GM12872 (cell line): ENCODE measurements around the gene GGT6.

ENCODE experiments used
- TF ChIP-seq, protein P1 (sequence below): IDR thresholded peaks from 3 replicates; pipeline ENCODE4 v1.5.1; 2011; ENCODE audit warnings: low read depth, mild to moderate bottlenecking, low read length, moderate library complexity; ENCODE audit not compliant: insufficient read depth

Gene GGT6

DNA sequence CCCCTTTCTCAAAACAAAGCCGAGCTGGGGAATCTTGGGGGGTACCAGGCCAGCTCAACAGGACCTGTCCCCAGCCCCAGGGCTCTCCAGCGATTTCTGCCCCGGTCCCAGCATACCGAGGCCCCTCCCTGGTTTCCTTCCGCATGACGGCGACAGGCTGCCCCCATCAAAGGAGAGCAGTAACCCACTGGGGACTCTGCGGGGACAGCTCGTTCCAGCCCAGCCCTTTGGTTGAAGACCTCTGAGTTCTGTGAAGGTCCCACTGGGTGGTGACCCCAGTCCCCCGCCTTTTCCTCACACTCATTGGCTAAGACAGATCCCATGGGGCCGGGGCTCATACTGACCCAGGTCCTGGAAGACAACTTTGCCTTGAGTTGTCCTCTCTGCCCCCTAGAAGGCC is 28.0 kb upstream of the GGT6 start:
- TF ChIP-seq, protein P1, sequence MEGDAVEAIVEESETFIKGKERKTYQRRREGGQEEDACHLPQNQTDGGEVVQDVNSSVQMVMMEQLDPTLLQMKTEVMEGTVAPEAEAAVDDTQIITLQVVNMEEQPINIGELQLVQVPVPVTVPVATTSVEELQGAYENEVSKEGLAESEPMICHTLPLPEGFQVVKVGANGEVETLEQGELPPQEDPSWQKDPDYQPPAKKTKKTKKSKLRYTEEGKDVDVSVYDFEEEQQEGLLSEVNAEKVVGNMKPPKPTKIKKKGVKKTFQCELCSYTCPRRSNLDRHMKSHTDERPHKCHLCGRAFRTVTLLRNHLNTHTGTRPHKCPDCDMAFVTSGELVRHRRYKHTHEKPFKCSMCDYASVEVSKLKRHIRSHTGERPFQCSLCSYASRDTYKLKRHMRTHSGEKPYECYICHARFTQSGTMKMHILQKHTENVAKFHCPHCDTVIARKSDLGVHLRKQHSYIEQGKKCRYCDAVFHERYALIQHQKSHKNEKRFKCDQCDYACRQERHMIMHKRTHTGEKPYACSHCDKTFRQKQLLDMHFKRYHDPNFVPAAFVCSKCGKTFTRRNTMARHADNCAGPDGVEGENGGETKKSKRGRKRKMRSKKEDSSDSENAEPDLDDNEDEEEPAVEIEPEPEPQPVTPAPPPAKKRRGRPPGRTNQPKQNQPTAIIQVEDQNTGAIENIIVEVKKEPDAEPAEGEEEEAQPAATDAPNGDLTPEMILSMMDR = no peak

DNA sequence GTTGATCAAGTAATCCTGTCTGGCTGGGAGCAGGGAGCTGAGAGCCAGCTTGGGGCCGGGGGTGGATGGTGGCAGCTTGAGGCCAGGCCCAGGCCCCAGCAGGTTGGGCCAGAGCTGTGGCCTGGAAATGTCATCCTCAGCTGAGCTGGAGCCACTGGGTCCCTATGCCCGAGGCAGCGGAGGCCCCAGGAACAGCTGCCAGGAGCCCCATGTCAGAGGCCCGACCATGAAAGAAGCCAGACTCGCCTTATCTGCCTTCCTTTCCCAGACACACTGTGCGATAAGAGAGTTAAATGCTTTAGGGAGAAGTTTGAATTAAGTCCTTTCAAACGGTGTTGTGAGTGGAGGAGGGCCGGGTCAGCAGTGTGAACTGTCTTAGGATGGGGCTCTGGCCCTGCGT is 27.4 kb upstream of the GGT6 start:
- TF ChIP-seq, protein P1 = no peak

DNA sequence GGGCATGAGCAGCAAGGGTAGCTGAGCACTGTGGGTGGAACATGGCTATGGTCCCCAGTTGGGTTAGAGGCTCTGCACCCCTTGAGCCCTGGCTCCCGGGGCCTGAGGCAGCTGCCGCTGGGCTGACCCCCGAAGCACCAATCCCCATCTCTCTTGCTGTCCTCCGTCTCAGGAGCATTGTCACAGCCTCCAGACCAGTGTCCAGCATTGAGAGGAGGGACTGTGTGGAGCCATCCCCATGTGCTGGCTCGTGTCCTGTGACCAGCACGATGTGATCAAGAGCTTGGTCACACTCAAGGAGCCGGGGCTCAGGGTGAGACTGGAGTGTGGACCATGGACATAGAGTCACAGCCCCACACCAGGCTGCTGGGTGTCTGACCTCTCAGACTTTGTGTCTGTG is 26.8 kb upstream of the GGT6 start:
- TF ChIP-seq, protein P1 = no peak

DNA sequence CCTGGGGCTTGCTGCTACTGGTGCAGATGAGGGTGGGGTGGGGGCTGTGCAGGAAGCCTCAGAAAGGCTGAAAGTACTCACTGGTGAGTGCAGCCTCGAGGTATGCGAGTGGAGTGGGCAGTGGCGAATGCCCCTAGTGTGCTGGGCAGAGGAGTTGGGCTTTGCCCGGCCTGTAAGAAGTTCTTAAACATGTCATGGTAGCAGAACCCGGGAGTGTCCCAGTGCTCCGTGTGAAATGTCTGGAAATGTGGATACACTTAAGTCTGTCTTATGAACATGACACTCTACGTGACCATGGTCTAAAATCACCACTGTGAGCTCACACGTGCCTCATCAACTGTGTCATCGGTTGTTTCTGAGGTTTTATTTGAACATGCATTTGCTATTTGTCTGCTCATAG is 25.7 kb upstream of the GGT6 start:
- TF ChIP-seq, protein P1 = no peak

DNA sequence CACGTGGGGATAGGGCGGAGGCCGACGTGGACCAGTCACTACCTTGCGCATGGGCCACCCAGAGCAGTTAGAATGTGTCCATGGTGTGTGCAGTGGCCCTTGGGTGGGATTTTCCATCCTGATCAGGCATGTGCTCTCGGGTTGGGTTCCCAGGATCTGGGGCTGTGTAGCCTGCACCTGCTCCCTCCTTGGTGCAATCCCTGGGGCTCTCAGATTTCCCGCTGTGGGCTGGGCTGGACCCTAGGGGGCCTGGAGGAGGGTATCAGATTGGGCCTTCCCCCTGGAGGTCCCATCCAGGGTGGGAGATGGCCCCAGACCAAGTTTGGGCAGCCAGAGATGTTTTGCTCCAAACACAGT is 25.2 kb upstream of the GGT6 start:
- TF ChIP-seq, protein P1 = no peak

DNA sequence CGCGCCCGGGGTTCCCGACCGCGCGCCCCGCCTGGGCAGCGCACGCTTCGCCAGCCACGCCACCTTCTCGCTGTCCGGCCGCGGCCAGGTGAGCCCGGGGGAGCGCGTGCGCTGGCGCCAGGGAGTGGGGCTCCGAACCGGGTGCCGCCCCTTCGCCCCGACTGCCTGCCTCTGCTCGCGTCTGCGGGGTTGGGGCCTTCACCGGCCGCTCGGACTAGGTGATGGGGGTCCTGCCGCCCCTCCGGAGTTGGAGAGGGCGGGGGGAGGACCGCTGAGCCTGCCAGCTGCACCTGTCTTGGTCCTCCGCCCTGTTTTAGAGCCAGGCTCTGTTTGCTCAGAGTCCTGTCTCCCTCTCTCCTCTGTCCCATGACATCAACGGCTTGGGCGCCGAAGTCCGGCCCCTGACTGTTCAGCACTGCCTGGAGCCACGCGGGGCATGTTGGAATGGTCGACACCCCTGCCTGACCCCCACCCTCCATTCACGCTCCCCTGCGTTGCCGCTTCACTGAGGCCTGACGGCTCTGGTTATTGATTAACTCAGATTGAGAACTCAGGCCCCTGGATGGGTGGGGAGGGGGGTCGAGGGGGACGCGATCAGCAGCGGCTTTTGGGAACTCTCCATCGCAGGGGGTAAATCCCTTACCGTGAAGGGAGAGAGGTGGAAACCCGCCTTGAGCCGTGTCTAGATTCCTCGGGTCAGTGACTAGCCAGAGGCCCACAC is 24.7 kb upstream of the GGT6 start:
- TF ChIP-seq, protein P1 = no peak

DNA sequence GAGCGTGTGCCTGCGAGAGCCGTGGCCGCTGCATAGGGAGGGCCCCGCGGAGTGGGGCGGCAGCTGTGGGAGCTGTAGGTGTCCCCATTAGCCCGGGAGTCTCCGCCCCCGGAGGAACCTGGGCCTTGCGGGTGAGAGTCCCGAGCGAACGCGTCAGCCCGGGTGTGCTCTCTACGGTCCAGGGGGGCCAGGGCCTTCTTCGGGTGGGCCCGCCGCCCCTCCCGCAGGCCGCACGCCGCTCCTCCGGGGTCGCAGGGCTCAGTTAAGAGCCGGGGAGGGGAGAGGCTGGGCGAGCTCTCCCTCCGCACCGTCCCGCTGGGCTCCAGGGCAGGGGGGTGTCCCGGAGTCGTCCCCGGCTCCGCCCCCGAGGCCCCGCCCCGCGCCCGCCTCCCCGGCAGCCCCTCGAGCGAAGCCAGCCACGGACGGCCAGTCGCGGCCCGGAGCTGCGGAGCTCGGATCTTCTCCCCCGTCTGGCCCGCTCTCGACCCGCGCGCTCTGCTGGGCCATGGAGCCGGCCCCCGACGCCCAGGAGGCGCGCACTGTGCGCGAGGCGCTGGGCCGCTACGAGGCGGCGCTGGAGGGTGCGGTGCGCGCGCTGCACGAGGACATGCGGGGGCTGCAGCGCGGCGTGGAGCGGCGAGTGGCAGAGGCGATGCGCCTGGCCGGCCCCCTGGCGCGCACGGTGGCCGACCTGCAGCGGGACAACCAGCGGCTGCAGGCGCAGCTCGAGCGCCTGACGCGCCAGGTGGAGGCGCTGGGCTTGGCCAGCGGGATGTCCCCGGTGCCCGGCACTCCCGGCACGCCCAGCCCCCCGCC is 23.9 kb upstream of the GGT6 start, which contains the start of gene SMTNL2:
SMTNL2 (plus strand) TSS at position 429 of the 816 bp plus-strand sequence; CDS start at position 506, 77 bp downstream.
- TF ChIP-seq, protein P1 = no peak
